Activated CD8-positive, alpha-beta memory T cell treated with anti-CD3 and anti-CD28 coated beads for 36 hours (primary cell): ENCODE measurements around the gene ANKS3. TPM values are rescaled to one million over a fixed set of nuclear protein-coding genes. Genes with fewer than 3 reads are reported as not detected.

Source experiments
- CTCF ChIA-PET: fragments of 350-600 bp; sonication (Branson Sonifier 250); formaldehyde crosslinking; loops from one replicate; lab custom pipeline; 2021; ENCODE audit warnings: antibody characterized with exemption; lab: Charles Lee
- POLR2A ChIA-PET: fragments of 350-600 bp; sonication (Branson Sonifier 250); formaldehyde crosslinking; loops from one replicate; lab custom pipeline; 2021; ENCODE audit warnings: antibody characterized with exemption; lab: Charles Lee
- total RNA-seq, 2 experiments: library from RNA; stranded (reverse); gene quantifications; one replicate each; pipeline ENCODE4 v1.2.3, GENCODE V29; 2021

ANKS3 gene
- total RNA-seq, 2 experiments from 2014 or later: 16.3 to 17.3 TPM

- CTCF ChIA-PET: interaction anchor here (1.3 kb wide), 1 partner anchor 32 kb away, joined by 4 read pairs; no protein-coding TSS in a partner anchor
These were observed 51.3 kb downstream of the ANKS3 start for GRCh38 chr16:4682616-4683254.

GRCh38 chr16:4682084-4682591 is 51.9 kb downstream of the ANKS3 start:
- POLR2A ChIA-PET: no interaction called here
- CTCF ChIA-PET: interaction anchor here (1.3 kb wide), 1 partner anchor 31 kb away, joined by 4 read pairs; no protein-coding TSS in a partner anchor

More at GRCh38 chr16:4682616-4683254, 51.3 kb downstream of the ANKS3 start:
- POLR2A ChIA-PET: interaction anchor here (0.7 kb wide), 1 partner anchor 9 kb away, joined by 3 read pairs; no protein-coding TSS in a partner anchor

- POLR2A ChIA-PET: no interaction called here
- CTCF ChIA-PET: interaction anchor here (0.6 kb wide), 1 partner anchor 133 kb away, joined by 3 read pairs; no protein-coding TSS in a partner anchor
These were observed 52.5 kb downstream of the ANKS3 start for GRCh38 chr16:4681471-4682083.

GRCh38 chr16:4680673-4681470 is 53.2 kb downstream of the ANKS3 start:
- ChIA-PET POLR2A (no interaction called here), CTCF (interaction anchor here (0.6 to 1.1 kb wide), 2 partner anchors 57 to 132 kb away, joined by 3 to 5 read pairs; partner anchors contain the start of gene MGRN1)

GRCh38 chr16:4679850-4680636 is 54.0 kb downstream of the ANKS3 start:
- ChIA-PET CTCF (interaction anchor here (1.1 kb wide), 1 partner anchor 56 kb away, joined by 5 read pairs; the partner anchor contains the start of gene MGRN1), POLR2A (no interaction called here)

GRCh38 chr16:4679156-4679849 is 54.8 kb downstream of the ANKS3 start:
- CTCF ChIA-PET: interaction anchor here (1.1 kb wide), 1 partner anchor 55 kb away, joined by 5 read pairs; the partner anchor contains the start of gene MGRN1
- POLR2A ChIA-PET: no interaction called here

DNA sequence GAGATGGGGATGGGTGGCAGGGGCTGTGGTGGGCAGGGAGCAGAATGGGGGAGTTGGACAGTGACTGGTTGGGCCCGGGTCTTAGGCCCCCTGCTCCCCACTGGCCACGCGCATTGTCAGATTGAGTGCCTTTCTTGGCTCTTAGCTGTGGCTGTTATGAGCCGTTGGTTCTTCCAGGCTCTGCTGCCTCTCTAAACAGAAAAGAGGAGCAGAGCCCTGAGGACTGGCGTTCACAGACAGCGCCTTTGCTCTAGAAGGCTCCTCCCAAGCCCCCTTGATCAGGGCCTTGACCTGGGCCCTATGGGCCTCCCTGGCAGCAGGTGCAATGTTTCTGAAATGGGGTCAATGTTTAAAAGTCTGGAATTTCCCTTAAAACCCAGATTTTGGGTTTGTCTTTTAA is 55.5 kb downstream of the ANKS3 start:
- CTCF ChIA-PET: no interaction called here
- POLR2A ChIA-PET: no interaction called here

DNA sequence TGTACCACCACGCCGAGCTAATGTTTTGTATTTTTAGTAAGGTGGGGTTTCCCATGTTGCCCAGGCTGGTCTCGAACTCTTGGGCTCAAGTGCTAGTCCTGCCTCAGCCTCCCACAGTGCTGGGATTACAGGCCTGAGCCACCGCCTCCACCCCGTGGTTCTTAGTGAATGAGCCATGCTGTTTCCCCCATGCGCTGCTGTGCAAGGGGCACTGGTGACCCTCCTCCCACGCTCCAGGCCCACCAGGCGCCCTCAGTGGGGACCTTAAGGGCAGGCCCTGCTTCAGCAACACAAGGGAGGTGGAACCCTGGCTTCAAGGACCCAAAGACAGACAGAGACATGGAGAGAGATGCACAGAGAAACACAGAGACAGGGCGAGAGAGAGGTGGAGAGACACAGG is 56.1 kb downstream of the ANKS3 start:
- ChIA-PET POLR2A (no interaction called here), CTCF (no interaction called here)

GRCh38 chr16:4677390-4677789 is 56.7 kb downstream of the ANKS3 start:
- ChIA-PET POLR2A (interaction anchor here (1.1 kb wide), 1 partner anchor 13 kb away, joined by 4 read pairs; no protein-coding TSS in a partner anchor), CTCF (interaction anchor here (1.0 to 1.9 kb wide), 3 partner anchors 20 to 53 kb away, joined by 3 to 5 read pairs (median 3); partner anchors contain the start of gene MGRN1)

DNA sequence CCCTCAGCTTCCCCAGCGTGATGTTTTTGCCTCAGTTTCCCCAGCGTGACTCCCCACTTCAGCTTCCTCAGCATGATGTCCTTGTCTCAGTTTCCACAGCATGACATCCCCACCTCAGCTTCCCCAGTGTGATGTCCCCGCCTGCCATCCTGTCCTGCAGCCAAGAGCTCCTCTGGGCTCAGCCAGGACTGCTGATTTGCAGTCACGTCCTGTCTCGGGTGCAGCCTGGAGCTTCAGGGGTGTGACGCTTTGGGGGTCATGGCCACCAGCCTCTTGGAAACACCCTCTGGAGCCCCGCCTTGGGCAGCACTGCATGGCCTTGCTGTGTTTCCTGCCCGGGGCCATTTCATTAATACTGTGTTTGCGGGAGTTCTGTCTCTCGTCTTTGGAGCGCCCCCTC is 57.2 kb downstream of the ANKS3 start:
- ChIA-PET POLR2A (interaction anchor here (1.1 to 1.2 kb wide), 2 partner anchors 12 to 92 kb away, joined by 3 to 4 read pairs; no protein-coding TSS in a partner anchor), CTCF (interaction anchor here (1.0 to 1.9 kb wide), 3 partner anchors 20 to 53 kb away, joined by 3 to 5 read pairs (median 3); partner anchors contain the start of gene MGRN1)

DNA sequence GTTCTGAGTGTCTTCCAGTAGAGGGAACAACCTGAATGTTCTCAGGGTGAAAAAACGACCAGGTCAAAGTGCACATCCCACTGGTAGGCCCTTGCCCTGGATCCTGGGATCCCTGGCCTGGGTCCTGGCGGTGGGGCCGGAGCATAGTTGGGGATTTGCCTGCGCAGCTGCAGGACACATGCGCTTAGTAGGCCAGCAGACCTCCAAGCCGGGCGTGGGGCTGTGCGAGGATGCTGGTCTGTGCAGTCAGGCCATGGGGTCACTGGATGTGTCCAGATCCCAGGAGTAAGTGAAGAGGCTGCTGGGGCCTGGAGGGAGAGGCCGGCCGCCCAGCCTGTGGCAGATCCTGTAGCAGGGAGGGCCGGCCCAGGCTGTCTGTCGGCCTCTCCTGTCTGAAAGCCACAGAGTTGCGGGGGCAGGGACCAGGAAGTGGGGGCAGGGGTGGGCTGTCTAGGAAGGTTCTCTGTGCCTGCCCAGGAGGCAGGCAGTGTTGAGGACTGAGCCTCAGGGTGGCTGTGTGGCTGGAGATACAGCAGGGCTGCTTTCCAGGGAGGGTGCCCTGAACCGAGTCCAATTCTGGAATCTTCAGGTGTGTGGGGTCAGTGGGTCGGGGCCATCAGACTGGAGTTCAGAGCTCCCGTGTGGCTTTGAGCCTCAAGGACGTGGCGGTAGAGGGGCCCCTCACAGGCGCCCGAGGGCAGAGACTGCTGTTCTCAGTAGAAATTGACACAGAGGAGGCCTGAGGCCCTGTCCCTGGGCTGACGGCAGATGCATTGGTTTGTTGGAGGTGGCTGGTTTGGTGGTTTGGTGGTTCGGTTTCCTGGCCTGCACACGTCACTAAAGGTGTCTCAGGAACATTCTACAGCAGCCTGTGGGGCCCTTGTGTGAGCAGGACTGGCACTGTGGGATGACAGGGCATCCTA is 57.9 kb downstream of the ANKS3 start:
- POLR2A ChIA-PET: interaction anchor here (1.1 to 1.2 kb wide), 2 partner anchors 12 to 93 kb away, joined by 3 to 4 read pairs; no protein-coding TSS in a partner anchor

GRCh38 chr16:4674926-4675530 is 59.0 kb downstream of the ANKS3 start:
- CTCF ChIA-PET: interaction anchor here (1.9 kb wide), 1 partner anchor 51 kb away, joined by 5 read pairs; the partner anchor contains the start of gene MGRN1
- POLR2A ChIA-PET: interaction anchor here (0.7 kb wide), 1 partner anchor 11 kb away, joined by 7 read pairs; no protein-coding TSS in a partner anchor

More for the DNA sequence above, 57.9 kb downstream of the ANKS3 start:
- CTCF ChIA-PET: interaction anchor here (1.0 to 1.9 kb wide), 3 partner anchors 21 to 52 kb away, joined by 3 to 5 read pairs (median 3); partner anchors contain the start of gene MGRN1

DNA sequence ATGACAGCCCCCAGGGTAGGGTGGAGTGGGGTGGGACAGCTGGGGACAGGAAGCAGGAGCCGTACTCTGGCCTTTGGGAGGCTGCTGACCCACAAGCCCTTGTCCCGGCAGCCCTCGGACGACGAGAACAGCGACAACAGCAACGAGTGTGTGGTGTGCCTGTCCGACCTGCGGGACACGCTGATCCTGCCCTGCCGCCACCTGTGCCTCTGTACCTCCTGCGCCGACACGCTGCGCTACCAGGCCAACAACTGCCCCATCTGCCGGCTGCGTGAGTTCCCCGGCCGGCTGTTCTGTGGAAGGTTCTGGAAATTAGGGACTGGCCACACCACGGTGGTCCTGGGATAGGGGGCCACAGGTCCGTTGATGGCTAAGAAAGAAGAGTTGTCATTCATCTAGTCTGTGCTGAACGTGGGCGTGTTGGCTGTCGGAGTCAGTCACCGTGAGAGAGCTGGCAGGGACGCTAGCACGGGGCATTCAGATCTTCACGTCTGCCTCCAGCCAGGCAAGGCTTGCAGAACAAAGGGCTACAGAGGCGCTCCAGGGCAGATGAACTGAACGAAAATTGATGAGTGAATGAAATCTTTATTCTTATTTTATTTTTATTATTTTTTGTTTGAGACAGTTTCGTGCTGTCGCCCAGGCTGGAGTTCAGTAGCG is 60.6 kb downstream of the ANKS3 start:
- CTCF ChIA-PET: no interaction called here
- POLR2A ChIA-PET: no interaction called here

DNA sequence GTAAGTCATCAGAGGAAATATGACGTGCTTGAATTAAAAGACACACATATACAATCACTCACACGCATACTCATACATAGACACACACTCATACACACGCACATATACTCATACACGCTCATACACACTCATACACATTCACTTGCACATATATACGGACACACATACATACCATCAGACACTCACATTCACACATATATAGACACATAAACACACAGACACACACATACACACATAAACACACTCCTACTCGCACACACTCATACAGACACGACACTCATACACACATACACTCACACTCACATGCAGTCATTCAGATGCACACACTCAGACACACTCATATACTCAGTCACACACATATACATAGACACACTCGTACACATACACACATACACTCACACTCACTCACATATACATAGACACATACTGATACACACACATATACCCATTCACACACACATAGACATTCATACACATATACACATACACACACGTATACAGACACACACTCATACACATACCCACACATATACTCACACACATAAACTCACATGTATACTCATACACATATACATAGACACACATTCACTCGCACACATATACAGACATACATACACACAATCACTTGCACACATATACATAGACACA is 65.6 kb downstream of the ANKS3 start:
- POLR2A ChIA-PET: no interaction called here
- CTCF ChIA-PET: interaction anchor here (0.6 kb wide), 1 partner anchor 19 kb away, joined by 5 read pairs; no protein-coding TSS in a partner anchor
